Adipocyte (in vitro differentiated cells): ENCODE measurements around the gene ADAM30.

ENCODE experiments used
- DNase-seq: peaks from one replicate; pipeline ENCODE4 v3.0.0-alpha.2; 2015; ENCODE audit warnings: low read depth
- H3K27me3 ChIP-seq: replicated peaks from 2 replicates; pipeline ENCODE4 v1.7.0; 2013; ENCODE audit warnings: mild to moderate bottlenecking, low read length, moderate library complexity; ENCODE audit not compliant: control insufficient read depth, insufficient read depth
- H3K36me3 ChIP-seq: 2 replicates; pipeline ENCODE4 v1.7.0; 2013; ENCODE audit warnings: low read length, mild to moderate bottlenecking, moderate library complexity; ENCODE audit not compliant: control insufficient read depth, insufficient read depth, severe bottlenecking
- H3K4me1 ChIP-seq: 2 replicates; pipeline ENCODE4 v1.7.0; 2013; ENCODE audit warnings: mild to moderate bottlenecking, low read length, moderate library complexity; ENCODE audit not compliant: control insufficient read depth, insufficient read depth
- H3K4me3 ChIP-seq: 2 replicates; pipeline ENCODE4 v1.7.0; 2013; ENCODE audit warnings: mild to moderate bottlenecking, low read length, moderate library complexity
- H3K9ac ChIP-seq: 2 replicates; pipeline ENCODE4 v1.7.0; 2013; ENCODE audit warnings: mild to moderate bottlenecking, low read length, moderate library complexity
- H3K9me3 ChIP-seq: 2 replicates; pipeline ENCODE4 v1.7.0; 2013; ENCODE audit warnings: mild to moderate bottlenecking, low read length, moderate library complexity; ENCODE audit not compliant: control insufficient read depth

The ADAM30 gene

DNA sequence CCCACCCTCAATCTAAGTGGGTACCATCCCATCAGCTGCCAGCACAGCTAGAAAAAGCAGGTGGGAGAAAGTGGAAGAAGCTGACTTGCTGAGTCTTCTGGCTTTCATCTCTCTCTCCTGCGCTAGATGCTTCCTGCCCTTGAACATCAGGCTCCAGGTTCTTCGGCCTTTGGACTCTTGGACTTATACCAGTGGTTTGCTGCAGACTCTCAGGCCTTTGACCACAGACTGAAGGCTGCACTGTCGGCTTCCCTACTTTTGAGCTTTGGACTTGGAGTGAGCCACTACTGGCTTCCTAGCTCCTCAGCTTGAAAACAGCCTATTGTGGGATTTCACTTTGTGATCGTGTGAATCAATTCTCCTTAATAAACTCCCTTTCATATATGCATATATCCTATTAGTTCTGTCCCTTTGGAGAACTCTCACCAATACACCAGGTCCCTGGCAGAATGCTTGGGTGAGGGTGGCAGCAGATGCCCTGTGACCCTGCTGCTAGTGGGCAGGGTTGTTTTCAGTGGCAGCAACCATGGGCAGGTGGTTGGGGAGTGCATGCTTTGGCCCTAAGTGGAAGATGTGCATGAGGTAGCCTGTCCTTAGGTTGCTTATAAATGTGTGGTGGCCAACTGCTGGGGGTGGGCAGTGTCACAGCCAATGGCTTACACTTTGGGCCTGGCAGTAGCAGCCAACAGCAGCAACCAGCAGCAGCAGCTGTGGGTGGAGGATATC is 10.8 kb upstream of the ADAM30 start:
- Histone ChIP-seq H3K4me1 (no peaks in the 10 kb centered on the region), H3K36me3 (peaks cover 10% of the 10 kb centered on the region), H3K4me3 (no peak overlapping the region), H3K9me3 (peaks cover 8% of the 10 kb centered on the region), H3K27me3 (no peaks in the 10 kb centered on the region), H3K9ac (no peak overlapping the region)
- DNase-seq: no peak

DNA sequence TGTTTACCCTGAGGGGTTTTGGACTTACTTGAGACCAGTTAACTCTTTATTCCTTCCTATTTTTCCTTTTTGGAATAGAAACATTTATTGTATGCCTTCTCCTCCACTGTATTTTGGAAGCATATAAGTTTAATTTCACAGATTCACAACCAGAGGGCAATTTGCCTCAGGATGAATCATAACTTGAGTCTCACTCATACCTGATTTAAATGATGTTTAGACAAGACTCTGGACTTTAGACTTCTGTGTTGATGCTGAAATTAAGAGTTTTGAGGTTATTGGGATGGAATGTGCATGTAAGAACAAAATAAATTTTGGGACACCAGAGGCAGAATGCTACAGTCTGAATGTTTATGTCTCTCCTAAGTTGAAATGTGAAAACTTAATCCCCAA is 7.1 kb upstream of the ADAM30 start:
- peak; percentile 15 for DNase-seq
- H3K4me3 ChIP-seq: no peak overlapping the region
- no peaks in the 10 kb centered on the region for H3K4me1 ChIP-seq
- H3K9ac ChIP-seq: no peak overlapping the region
- H3K27me3 ChIP-seq: no peaks in the 10 kb centered on the region
- no peaks in the 10 kb centered on the region for H3K36me3 ChIP-seq
- H3K9me3 ChIP-seq: peaks cover 8% of the 10 kb centered on the region

GRCh38 chr1:119902775-119903442 is 6.6 kb upstream of the ADAM30 start:
- Histone ChIP-seq H3K36me3 (no peaks in the 10 kb centered on the region), H3K27me3 (no peaks in the 10 kb centered on the region), H3K9me3 (peaks cover 8% of the 10 kb centered on the region), H3K9ac (no peak overlapping the region), H3K4me3 (no peak overlapping the region), H3K4me1 (no peaks in the 10 kb centered on the region)
- no peak for DNase-seq

DNA sequence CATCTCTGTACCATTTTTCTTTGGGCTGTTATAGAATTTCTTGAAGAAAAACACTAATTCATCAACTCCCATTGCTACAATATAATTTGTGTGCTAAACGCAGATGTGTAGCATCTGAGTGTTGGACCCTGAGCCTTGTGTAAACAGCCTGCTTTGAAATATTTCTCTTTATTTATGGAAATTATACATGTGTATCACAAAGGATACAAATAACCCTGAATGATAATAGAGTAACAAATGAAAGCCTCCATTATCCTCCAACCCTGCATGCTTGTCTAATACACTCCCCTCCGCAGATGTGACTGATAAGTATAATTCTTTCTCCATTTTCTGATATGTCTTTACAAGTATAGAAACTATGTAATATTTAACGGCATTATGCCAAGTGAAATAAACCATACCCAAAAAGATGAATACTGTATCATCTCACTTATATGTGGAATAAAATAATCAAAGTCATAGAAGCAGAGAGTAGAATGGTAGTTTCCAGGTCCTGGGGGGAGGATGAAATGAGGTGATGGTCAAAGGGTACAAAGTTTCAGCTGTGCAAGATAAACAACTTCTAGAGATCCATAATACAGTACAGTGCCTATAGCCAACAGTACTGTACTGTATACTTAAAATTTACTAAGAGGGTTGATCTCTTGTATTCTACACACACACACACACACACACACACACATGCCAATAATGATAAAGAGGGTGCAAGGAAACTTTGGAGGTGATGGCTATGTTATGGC is 2.8 kb upstream of the ADAM30 start:
- H3K4me1 ChIP-seq: no peaks in the 10 kb centered on the region
- H3K4me3 ChIP-seq: no peak overlapping the region
- peaks cover 18% of the 10 kb centered on the region for H3K27me3 ChIP-seq
- H3K9me3 ChIP-seq: no peaks in the 10 kb centered on the region
- H3K36me3 ChIP-seq: no peaks in the 10 kb centered on the region
- no peak overlapping the region for H3K9ac ChIP-seq
- DNase-seq: no peak

DNA sequence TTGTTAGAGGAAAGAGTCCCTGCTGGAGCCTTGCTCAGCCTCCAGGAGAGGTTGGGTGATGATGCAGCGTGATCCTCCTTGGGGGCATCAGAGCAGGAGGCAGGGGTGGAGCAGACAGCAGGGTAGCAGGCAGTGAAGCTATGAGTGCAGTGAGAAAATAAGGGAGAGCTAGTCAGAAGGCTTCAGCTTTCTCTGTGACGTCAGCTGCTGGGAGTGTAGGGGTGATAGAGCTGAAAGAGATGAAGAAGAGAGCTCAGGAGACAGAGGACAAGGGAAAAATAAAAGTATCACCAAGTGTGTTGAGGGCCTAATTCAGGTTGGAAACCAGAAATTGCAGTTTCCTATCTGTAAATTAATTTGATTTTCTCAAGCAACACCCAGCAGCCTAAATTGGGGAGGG is 2.2 kb upstream of the ADAM30 start:
- Histone ChIP-seq H3K27me3 (peaks cover 18% of the 10 kb centered on the region), H3K4me3 (no peak overlapping the region), H3K9me3 (no peaks in the 10 kb centered on the region), H3K36me3 (no peaks in the 10 kb centered on the region), H3K9ac (no peak overlapping the region), H3K4me1 (no peaks in the 10 kb centered on the region)
- no peak for DNase-seq

DNA sequence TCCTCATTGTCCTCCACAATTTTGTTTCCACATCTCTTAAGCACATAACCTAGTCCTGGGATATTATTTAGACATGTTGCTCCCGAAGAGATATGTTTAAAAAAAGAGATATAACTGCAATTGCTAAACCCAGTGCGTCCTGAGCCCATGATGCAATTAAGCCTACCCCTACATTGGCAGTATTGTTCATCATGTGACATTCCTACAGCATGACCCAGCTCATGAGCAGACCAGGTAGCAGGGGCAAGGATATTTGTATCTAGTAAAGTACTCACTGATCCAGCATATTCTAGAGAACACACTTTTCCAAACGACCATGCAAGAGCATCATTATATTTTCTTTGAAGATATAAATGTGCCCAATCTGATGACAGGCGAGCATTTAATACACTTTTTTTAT is 1.2 kb downstream of the ADAM30 start:
- H3K4me1 ChIP-seq: no peaks in the 10 kb centered on the region
- peaks cover 18% of the 10 kb centered on the region for H3K27me3 ChIP-seq
- no peaks in the 10 kb centered on the region for H3K36me3 ChIP-seq
- H3K4me3 ChIP-seq: no peak overlapping the region
- no peak overlapping the region for H3K9ac ChIP-seq
- DNase-seq: no peak
- H3K9me3 ChIP-seq: no peaks in the 10 kb centered on the region

- peaks cover 18% of the 10 kb centered on the region for H3K27me3 ChIP-seq
- no peaks in the 10 kb centered on the region for H3K4me1 ChIP-seq
- no peak overlapping the region for H3K4me3 ChIP-seq
- no peaks in the 10 kb centered on the region for H3K36me3 ChIP-seq
- H3K9ac ChIP-seq: no peak overlapping the region
- DNase-seq: no peak
- no peaks in the 10 kb centered on the region for H3K9me3 ChIP-seq
Measured at GRCh38 chr1:119893827-119894700, 2.3 kb downstream of the ADAM30 start.

- Histone ChIP-seq H3K9ac (no peak overlapping the region), H3K4me1 (no peaks in the 10 kb centered on the region), H3K36me3 (no peaks in the 10 kb centered on the region), H3K9me3 (no peaks in the 10 kb centered on the region), H3K4me3 (no peak overlapping the region), H3K27me3 (peaks cover 18% of the 10 kb centered on the region)
- DNase-seq: no peak
Measured at GRCh38 chr1:119893238-119893791, 3.0 kb downstream of the ADAM30 start.

GRCh38 chr1:119891386-119891785 is 4.9 kb downstream of the ADAM30 start:
- DNase-seq: no peak
- H3K4me1 ChIP-seq: no peaks in the 10 kb centered on the region
- peaks cover 11% of the 10 kb centered on the region for H3K27me3 ChIP-seq
- H3K4me3 ChIP-seq: no peak overlapping the region
- no peaks in the 10 kb centered on the region for H3K9me3 ChIP-seq
- no peaks in the 10 kb centered on the region for H3K36me3 ChIP-seq
- H3K9ac ChIP-seq: no peak overlapping the region

GRCh38 chr1:119888476-119888875 is 7.8 kb downstream of the ADAM30 start:
- Histone ChIP-seq H3K4me3 (no peak overlapping the region), H3K36me3 (no peaks in the 10 kb centered on the region), H3K9me3 (no peaks in the 10 kb centered on the region), H3K4me1 (peaks cover 12% of the 10 kb centered on the region), H3K27me3 (no peaks in the 10 kb centered on the region), H3K9ac (no peak overlapping the region)
- DNase-seq: no peak
